HUES64 (cell line): ENCODE results near the gene EDN2.

Experiments used
- H3K27ac ChIP-seq: 2 replicates; pipeline ENCODE4 v1.7.0; 2013; ENCODE audit warnings: low read depth, low read length, inconsistent platforms
- H3K27me3 ChIP-seq: 2 replicates; pipeline ENCODE4 v1.6.1; 2013; ENCODE audit warnings: mild to moderate bottlenecking, low read length; ENCODE audit not compliant: insufficient read depth
- H3K36me3 ChIP-seq: 2 replicates; pipeline ENCODE4 v1.6.1; 2013; ENCODE audit warnings: mild to moderate bottlenecking, low read length; ENCODE audit not compliant: insufficient read depth
- H3K4me1 ChIP-seq: 2 replicates; pipeline ENCODE4 v1.6.1; 2013; ENCODE audit warnings: mild to moderate bottlenecking, low read length, moderate library complexity; ENCODE audit not compliant: insufficient read depth
- H3K4me3 ChIP-seq: 2 replicates; pipeline ENCODE4 v1.5.1; 2013; ENCODE audit warnings: mild to moderate bottlenecking, low read length, moderate library complexity
- H3K9ac ChIP-seq: 2 replicates; pipeline ENCODE4 v1.6.1; 2013; ENCODE audit warnings: mild to moderate bottlenecking, low read depth, low read length
- H3K9me3 ChIP-seq: 2 replicates; pipeline ENCODE4 v1.6.1; 2013; ENCODE audit warnings: low read depth, low read length; ENCODE audit not compliant: insufficient read depth
- WGBS: fragments of 150-250, 120-280 bp; methylation state at CpG from one replicate; pipeline ENCODE4 v1.1.7; 2013; ENCODE audit warnings: missing lambda C conversion rate; 5-methylcytosine and 5-hydroxymethylcytosine counted together

EDN2 gene

GRCh38 chr1:41507110-41507720, 22.7 kb upstream of the EDN2 start:
- Histone ChIP-seq H3K27ac (no peak overlapping the region), H3K9me3 (no peaks in the 10 kb centered on the region), H3K27me3 (no peaks in the 10 kb centered on the region), H3K4me3 (no peak overlapping the region), H3K36me3 (no peaks in the 10 kb centered on the region), H3K4me1 (no peaks in the 10 kb centered on the region), H3K9ac (no peak overlapping the region)
- 88% methylated on average over 13 of the region's 13 CpGs for WGBS

DNA sequence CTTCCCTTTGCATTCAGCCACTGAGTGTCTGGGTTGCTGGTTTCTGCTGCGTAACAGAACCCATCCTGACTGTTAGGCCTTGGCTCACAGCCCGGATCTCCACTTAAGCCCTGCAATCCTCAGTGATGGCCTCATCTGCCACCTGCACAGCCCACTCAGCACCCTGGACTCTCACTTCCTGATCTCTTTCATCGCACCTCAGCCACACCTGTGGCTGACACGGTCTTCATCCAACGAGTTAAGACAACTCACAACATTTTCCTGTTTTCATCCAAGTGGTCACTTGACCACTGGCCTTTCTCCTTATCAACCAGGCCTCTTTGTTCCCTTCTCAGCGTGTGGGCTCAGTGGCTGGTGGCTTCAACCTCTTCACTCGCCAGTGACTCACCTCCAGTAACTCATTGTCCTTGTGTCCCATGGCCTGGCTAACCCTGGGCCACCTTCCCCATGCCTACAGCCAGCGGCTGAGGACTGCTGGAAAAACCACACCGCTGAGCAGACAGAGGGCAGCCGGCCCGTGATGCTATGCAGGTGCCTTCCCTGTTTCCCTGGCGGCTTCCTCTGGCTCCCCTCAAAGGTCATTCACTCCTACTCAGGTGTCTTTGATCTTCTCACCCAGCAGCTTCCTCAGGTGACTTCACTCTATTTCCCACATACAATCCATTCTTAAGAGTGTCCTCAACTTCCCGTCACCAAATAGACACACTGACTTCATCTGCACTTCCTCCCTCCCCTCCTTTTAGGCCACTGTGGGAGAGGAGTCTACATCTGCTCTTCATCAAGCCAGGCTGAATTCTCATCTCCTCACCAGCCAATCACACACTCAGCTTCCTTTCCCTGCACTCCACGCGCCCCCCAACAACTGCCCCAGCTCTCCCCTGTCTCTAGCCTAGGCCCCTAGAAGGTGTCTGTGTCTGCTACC, 19.9 kb upstream of the EDN2 start:
- Histone ChIP-seq H3K27me3 (no peaks in the 10 kb centered on the region), H3K4me1 (no peaks in the 10 kb centered on the region), H3K9me3 (no peaks in the 10 kb centered on the region), H3K27ac (no peak overlapping the region), H3K9ac (no peak overlapping the region), H3K4me3 (no peak overlapping the region), H3K36me3 (no peaks in the 10 kb centered on the region)
- WGBS: 88% methylated on average over 15 of the region's 15 CpGs

DNA sequence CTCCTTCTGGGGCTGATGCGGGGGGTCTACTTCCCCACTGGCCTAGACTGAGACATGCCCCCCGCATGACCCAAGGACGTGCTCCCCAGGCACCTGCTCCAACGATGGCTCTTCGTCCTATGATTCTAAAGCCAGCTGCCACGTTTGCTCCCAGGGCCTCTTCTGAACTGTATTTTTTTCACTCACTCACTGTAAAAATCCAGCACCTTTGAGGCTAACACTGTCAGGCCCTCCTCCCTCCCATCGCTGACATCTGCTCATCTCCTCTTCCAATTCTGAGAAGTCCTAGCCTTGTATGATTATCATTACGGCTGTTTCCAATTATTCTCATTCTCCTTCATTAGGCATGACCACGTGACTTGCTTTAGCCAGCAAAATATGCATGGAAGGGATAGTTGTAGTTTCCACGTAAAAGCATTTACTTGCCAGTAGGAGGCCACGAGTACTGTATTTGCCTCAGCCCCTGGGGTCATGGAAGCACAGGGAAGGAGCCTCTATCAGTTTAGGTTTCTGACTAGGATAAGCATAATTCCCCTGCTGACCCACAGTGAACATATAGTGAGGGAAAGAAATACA, 19.1 kb upstream of the EDN2 start:
- Histone ChIP-seq H3K4me3 (no peak overlapping the region), H3K9ac (no peak overlapping the region), H3K27me3 (no peaks in the 10 kb centered on the region), H3K4me1 (0 out of 2 replicates have a peak, but pooled peaks cover under 1% of the 10 kb centered on the region), H3K27ac (no peak overlapping the region), H3K9me3 (no peaks in the 10 kb centered on the region), H3K36me3 (no peaks in the 10 kb centered on the region)
- 78% methylated on average over 11 of the region's 11 CpGs for WGBS

DNA sequence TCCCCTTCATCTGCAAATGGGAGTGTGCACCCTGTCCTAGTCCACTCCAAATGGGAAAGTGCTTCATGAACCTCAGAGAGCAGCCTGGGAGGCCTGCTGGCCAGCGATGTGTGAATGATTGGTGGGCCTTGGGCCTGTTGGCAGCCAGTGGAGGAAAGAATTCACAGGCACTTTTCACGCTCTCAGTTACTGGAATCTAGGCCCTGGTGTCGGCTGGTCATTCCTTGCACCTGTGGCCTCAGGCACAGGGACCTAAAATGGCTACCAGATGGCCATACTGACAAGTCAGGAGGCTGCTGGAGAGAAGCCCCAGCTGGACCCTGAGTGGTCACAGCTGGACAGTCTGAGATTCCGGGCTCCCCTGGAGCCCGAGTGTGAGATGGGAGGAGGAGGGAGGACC, 18.4 kb upstream of the EDN2 start:
- no peak overlapping the region for H3K4me3 ChIP-seq
- WGBS: 92% methylated on average over 5 of the region's 5 CpGs
- no peak overlapping the region for H3K9ac ChIP-seq
- H3K36me3 ChIP-seq: no peaks in the 10 kb centered on the region
- no peaks in the 10 kb centered on the region for H3K9me3 ChIP-seq
- H3K27ac ChIP-seq: no peak overlapping the region
- no peaks in the 10 kb centered on the region for H3K27me3 ChIP-seq
- H3K4me1 ChIP-seq: 0 out of 2 replicates have a peak, but pooled peaks cover 3% of the 10 kb centered on the region

GRCh38 chr1:41501581-41501980, 17.1 kb upstream of the EDN2 start:
- WGBS: 95% methylated on average over 20 of the region's 20 CpGs
- no peaks in the 10 kb centered on the region for H3K9me3 ChIP-seq
- H3K36me3 ChIP-seq: no peaks in the 10 kb centered on the region
- peaks cover 10% of the 10 kb centered on the region for H3K4me1 ChIP-seq
- H3K27me3 ChIP-seq: peaks cover 7% of the 10 kb centered on the region; the same call in 1 of the 2 replicates
- H3K9ac ChIP-seq: no peak overlapping the region
- no peak overlapping the region for H3K4me3 ChIP-seq
- H3K27ac ChIP-seq: no peak overlapping the region

GRCh38 chr1:41500781-41501518, 16.5 kb upstream of the EDN2 start:
- H3K4me3 ChIP-seq: no peak overlapping the region
- 81% methylated on average over 6 of the region's 7 CpGs for WGBS
- no peak overlapping the region for H3K27ac ChIP-seq
- H3K9me3 ChIP-seq: no peaks in the 10 kb centered on the region
- peaks cover 13% of the 10 kb centered on the region for H3K4me1 ChIP-seq
- H3K36me3 ChIP-seq: no peaks in the 10 kb centered on the region
- no peak overlapping the region for H3K9ac ChIP-seq
- H3K27me3 ChIP-seq: peaks cover 10% of the 10 kb centered on the region; the same call in 1 of the 2 replicates

- Histone ChIP-seq H3K27me3 (peaks cover 13% of the 10 kb centered on the region; the same call in 1 of the 2 replicates), H3K9me3 (no peaks in the 10 kb centered on the region), H3K36me3 (no peaks in the 10 kb centered on the region), H3K4me1 (peaks cover 19% of the 10 kb centered on the region), H3K27ac (no peak overlapping the region), H3K9ac (no peak overlapping the region), H3K4me3 (no peak overlapping the region)
- WGBS: 97% methylated on average over 10 of the region's 10 CpGs
These were observed 15.9 kb upstream of the EDN2 start for GRCh38 chr1:41500378-41500777.

- 90% methylated on average over 2 of the region's 2 CpGs for WGBS
- H3K27me3 ChIP-seq: peaks cover 13% of the 10 kb centered on the region; the same call in 1 of the 2 replicates
- H3K9me3 ChIP-seq: no peaks in the 10 kb centered on the region
- H3K36me3 ChIP-seq: no peaks in the 10 kb centered on the region
- no peak overlapping the region for H3K9ac ChIP-seq
- H3K4me3 ChIP-seq: no peak overlapping the region
- peaks cover 23% of the 10 kb centered on the region for H3K4me1 ChIP-seq
- no peak overlapping the region for H3K27ac ChIP-seq
These were observed 15.1 kb upstream of the EDN2 start for GRCh38 chr1:41499591-41499990.

GRCh38 chr1:41498804-41499203, 14.3 kb upstream of the EDN2 start:
- peaks cover 13% of the 10 kb centered on the region; the same call in 1 of the 2 replicates for H3K27me3 ChIP-seq
- H3K4me1 ChIP-seq: peaks cover 23% of the 10 kb centered on the region
- no peak overlapping the region for H3K9ac ChIP-seq
- H3K4me3 ChIP-seq: no peak overlapping the region
- no peaks in the 10 kb centered on the region for H3K36me3 ChIP-seq
- no peaks in the 10 kb centered on the region for H3K9me3 ChIP-seq
- no peak overlapping the region for H3K27ac ChIP-seq
- WGBS: 93% methylated on average over 12 of the region's 12 CpGs

DNA sequence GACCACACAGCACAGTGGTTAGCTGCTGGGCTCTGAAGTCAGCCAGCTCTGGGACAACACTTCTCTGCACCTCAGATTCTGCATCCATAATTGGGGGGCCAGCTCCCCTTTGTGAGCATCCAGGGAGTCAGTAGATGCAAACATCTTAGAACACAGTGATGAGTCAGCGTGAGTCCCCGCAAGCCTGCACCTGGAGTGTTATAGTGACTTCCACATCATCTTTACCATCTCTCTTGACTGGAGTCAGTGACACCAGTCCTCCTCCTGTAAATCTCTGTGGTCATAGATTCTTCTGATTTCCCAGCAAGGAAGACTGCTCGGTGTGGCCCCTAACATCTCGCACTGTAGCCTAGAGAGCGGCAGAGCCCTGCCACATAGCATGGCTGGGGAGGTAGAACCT, 13.9 kb upstream of the EDN2 start:
- Histone ChIP-seq H3K9ac (no peak overlapping the region), H3K27ac (no peak overlapping the region), H3K27me3 (peaks cover 13% of the 10 kb centered on the region; the same call in 1 of the 2 replicates), H3K9me3 (no peaks in the 10 kb centered on the region), H3K4me3 (no peak overlapping the region), H3K36me3 (no peaks in the 10 kb centered on the region), H3K4me1 (peaks cover 23% of the 10 kb centered on the region)
- WGBS: 89% methylated on average over 5 of the region's 5 CpGs
